Ishikawa (cell line): ENCODE results near the gene RPS14.
A peak's percentile ranks its signal among the peaks of the same experiment; 100 is the strongest.

Source experiments
- CEBPB ChIP-seq: IDR thresholded peaks from 2 replicates; pipeline ENCODE4 v1.6.1; 2012
- CREB1 ChIP-seq: IDR thresholded peaks from 2 replicates; pipeline ENCODE4 v1.6.1; 2012; ENCODE audit warnings: low read depth
- EP300 ChIP-seq: IDR thresholded peaks from 2 replicates; pipeline ENCODE4 v1.6.1; 2012; ENCODE audit warnings: borderline replicate concordance
- FOXM1 ChIP-seq: IDR thresholded peaks from 2 replicates; pipeline ENCODE4 v1.6.1; 2012; ENCODE audit warnings: low read depth, borderline replicate concordance
- MAX ChIP-seq: IDR thresholded peaks from 2 replicates; pipeline ENCODE4 v1.6.1; 2012
- RAD21 ChIP-seq: IDR thresholded peaks from 2 replicates; pipeline ENCODE4 v1.6.1; 2012; ENCODE audit warnings: low read depth

DNA sequence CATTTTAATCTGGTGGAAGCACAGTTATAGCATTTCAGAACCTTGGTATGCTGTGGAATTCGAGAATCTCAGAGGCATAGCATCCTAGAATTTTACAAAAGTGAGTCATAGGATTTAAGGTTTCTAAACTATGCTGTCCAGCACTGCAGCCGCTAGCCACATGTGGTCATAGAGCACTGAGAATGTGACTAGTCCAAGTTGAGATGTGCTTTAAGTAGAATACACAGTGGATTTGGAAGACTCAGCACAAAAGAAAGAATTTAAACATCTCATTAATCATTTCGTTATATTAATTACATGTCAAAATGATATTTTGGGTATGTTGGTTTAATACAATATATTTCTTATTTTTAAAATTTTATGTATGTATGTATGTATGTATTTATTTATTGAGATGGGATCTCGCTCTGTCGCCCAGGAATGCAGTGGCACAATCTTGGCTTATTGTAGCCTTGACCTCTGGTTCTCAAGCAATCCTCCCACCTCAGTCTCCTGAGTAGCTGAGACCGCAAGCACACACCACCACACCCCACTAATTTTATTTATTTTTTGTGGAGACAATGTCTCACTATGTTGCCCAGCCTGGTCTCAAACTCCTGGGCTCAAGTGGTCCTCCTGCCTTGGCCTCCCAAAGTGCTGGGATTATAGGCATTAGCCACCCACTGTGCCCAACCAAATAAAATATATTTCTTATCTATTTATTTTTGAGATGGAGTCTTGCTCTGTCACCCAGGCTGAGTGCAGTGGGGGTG lies 20.4 kb upstream of the RPS14 start:
- 0 out of 2 replicates have a peak, but pooled peaks have one; percentile 1 for TF ChIP-seq RAD21
- TF ChIP-seq EP300, result peak; percentile 93
- TF ChIP-seq FOXM1, result peak; percentile 74
- TF ChIP-seq MAX, result peak; percentile 69
- no peak for TF ChIP-seq CREB1
- TF ChIP-seq CEBPB, result 0 out of 2 replicates have a peak, but pooled peaks have one; percentile 23
